Measurements from ENCODE around the gene DUS2. TPM values are rescaled to one million over a fixed set of nuclear protein-coding genes. Genes with fewer than 3 reads are reported as not detected.

DUS2 gene
- total RNA-seq, 1 donor from 2014 or later, result 16.4 TPM

DNA sequence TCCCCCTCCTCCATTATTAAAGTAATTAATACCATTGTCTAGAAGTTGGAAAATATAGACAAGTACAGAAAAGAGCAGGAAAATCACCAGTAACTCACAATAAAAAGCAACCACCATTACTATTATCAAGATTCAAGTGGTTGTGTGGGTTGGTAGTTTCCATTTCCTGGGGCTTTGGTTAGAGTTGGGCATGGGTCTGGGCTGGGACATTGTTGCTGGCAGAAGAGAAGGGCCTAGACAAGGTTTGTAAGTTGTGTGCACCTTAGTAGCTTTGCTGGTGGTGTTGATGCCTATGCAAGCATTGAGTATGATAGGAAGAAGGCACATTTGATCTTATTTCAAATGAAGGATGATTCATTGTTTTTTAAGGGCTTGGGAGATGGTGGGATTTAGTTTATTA is 36.7 kb downstream of the DUS2 start:
- no peaks in the 10 kb centered on the region for H3K9me3 Mint-ChIP-seq (ENCODE audit: unreplicated experiment)

GRCh38 chr16:68061396-68061795 is 38.3 kb downstream of the DUS2 start:
- Mint-ChIP-seq H3K27me3 (ENCODE audit: unreplicated experiment) (peaks cover 6% of the 10 kb centered on the region), H3K27ac (ENCODE audit: unreplicated experiment) (peak overlapping the region; percentile 77), H3K4me3 (ENCODE audit: unreplicated experiment) (no peak overlapping the region), H3K4me1 (ENCODE audit: unreplicated experiment) (peaks cover 22% of the 10 kb centered on the region), H3K9me3 (ENCODE audit: unreplicated experiment) (no peaks in the 10 kb centered on the region), H3K36me3 (ENCODE audit: low read depth, unreplicated experiment) (peaks cover 17% of the 10 kb centered on the region)
- no peak for DNase-seq (ENCODE audit: low spot score)
- TF ChIP-seq, protein P1, sequence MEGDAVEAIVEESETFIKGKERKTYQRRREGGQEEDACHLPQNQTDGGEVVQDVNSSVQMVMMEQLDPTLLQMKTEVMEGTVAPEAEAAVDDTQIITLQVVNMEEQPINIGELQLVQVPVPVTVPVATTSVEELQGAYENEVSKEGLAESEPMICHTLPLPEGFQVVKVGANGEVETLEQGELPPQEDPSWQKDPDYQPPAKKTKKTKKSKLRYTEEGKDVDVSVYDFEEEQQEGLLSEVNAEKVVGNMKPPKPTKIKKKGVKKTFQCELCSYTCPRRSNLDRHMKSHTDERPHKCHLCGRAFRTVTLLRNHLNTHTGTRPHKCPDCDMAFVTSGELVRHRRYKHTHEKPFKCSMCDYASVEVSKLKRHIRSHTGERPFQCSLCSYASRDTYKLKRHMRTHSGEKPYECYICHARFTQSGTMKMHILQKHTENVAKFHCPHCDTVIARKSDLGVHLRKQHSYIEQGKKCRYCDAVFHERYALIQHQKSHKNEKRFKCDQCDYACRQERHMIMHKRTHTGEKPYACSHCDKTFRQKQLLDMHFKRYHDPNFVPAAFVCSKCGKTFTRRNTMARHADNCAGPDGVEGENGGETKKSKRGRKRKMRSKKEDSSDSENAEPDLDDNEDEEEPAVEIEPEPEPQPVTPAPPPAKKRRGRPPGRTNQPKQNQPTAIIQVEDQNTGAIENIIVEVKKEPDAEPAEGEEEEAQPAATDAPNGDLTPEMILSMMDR (IDR thresholded peaks at IDR 0.05; ENCODE audit: unreplicated experiment), result no peak

More for the DNA sequence above, 36.7 kb downstream of the DUS2 start:
- Mint-ChIP-seq H3K36me3 (ENCODE audit: low read depth, unreplicated experiment) (peaks cover 14% of the 10 kb centered on the region), H3K27me3 (ENCODE audit: unreplicated experiment) (peaks cover 6% of the 10 kb centered on the region), H3K4me1 (ENCODE audit: unreplicated experiment) (peaks cover 22% of the 10 kb centered on the region), H3K27ac (ENCODE audit: unreplicated experiment) (peak overlapping the region; percentile 52), H3K4me3 (ENCODE audit: unreplicated experiment) (peak overlapping the region; percentile 5)
- TF ChIP-seq, protein P1 (IDR thresholded peaks at IDR 0.05; ENCODE audit: unreplicated experiment), result no peak
- no peak for DNase-seq (ENCODE audit: low spot score)

DNA sequence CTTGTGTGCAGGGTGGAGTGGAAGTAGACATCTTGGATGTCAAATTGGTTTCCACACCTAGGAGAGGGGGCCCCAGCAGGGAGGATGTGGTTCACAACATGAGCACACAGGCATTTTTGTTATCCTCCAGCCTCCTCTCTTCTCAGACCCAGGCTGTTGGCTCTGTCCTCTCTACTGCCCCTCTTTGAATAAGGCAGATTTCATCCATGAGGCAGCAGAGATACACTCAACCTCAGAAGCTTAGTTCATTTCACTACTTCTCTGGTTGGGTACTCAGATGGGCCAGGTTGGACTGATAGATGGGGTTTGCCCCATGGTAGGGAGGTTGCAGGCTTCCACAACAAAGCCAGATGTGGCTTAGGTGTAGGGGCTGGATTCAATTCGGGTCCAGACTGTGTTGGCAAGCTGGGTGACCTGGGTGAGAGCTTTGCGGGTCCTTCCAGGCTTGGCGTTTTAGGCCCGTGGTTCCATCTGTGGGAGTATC is 39.9 kb downstream of the DUS2 start:
- TF ChIP-seq, protein P1 (IDR thresholded peaks at IDR 0.05; ENCODE audit: unreplicated experiment), result no peak
- peaks cover 22% of the 10 kb centered on the region for H3K4me1 Mint-ChIP-seq (ENCODE audit: unreplicated experiment)
- H3K36me3 Mint-ChIP-seq (ENCODE audit: low read depth, unreplicated experiment), result peaks cover 23% of the 10 kb centered on the region
- H3K27ac Mint-ChIP-seq (ENCODE audit: unreplicated experiment), result no peak overlapping the region
- DNase-seq (ENCODE audit: low spot score), result no peak
- H3K27me3 Mint-ChIP-seq (ENCODE audit: unreplicated experiment), result peaks cover 6% of the 10 kb centered on the region
- no peaks in the 10 kb centered on the region for H3K9me3 Mint-ChIP-seq (ENCODE audit: unreplicated experiment)
- H3K4me3 Mint-ChIP-seq (ENCODE audit: unreplicated experiment), result no peak overlapping the region

- Mint-ChIP-seq H3K4me1 (ENCODE audit: unreplicated experiment) (peaks cover 14% of the 10 kb centered on the region), H3K27me3 (ENCODE audit: unreplicated experiment) (peaks cover 7% of the 10 kb centered on the region), H3K36me3 (ENCODE audit: low read depth, unreplicated experiment) (peaks cover 16% of the 10 kb centered on the region), H3K27ac (ENCODE audit: unreplicated experiment) (no peak overlapping the region), H3K9me3 (ENCODE audit: unreplicated experiment) (no peaks in the 10 kb centered on the region), H3K4me3 (ENCODE audit: unreplicated experiment) (no peak overlapping the region)
- peak; percentile 82 for DNase-seq (ENCODE audit: low spot score)
- TF ChIP-seq, protein P1 (IDR thresholded peaks at IDR 0.05; ENCODE audit: unreplicated experiment), result peak; percentile 69
Observed at GRCh38 chr16:68064791-68065365, 41.8 kb downstream of the DUS2 start.

DNA sequence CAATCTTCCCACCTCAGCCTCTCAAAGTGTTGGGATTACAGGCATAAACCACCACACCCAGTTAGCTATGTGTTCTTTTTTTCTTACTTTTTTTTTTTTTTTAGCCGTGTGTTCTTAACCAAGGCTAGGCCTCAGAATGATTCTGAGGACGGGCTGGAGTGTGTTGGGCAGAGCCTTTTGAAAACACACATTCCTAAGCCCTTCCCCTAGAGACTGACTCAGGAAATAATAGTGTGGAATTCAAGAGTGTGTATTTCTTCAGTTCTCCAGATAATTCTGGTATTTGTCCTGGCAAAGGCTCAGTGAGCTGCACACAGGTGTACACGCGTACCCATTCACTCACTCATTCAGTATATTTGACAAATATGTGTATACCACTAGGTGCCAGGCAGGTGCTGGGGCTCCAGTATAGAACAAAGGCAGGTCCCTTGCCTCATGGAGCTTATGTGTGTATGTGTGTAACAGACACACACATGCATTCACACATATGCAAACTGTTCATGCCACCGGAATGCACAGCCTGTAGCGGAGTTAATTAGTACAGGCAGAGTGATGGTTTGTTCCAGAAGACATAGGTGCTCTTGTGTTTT is 42.7 kb downstream of the DUS2 start:
- no peak overlapping the region for H3K4me3 Mint-ChIP-seq (ENCODE audit: unreplicated experiment)
- TF ChIP-seq, protein P1 (IDR thresholded peaks at IDR 0.05; ENCODE audit: unreplicated experiment), result no peak
- no peaks in the 10 kb centered on the region for H3K9me3 Mint-ChIP-seq (ENCODE audit: unreplicated experiment)
- peaks cover 14% of the 10 kb centered on the region for H3K4me1 Mint-ChIP-seq (ENCODE audit: unreplicated experiment)
- no peak overlapping the region for H3K27ac Mint-ChIP-seq (ENCODE audit: unreplicated experiment)
- H3K27me3 Mint-ChIP-seq (ENCODE audit: unreplicated experiment), result peaks cover 6% of the 10 kb centered on the region
- peaks cover 17% of the 10 kb centered on the region for H3K36me3 Mint-ChIP-seq (ENCODE audit: low read depth, unreplicated experiment)
- no peak for DNase-seq (ENCODE audit: low spot score)

All from endothelial cell (in vitro differentiated cells).